K562 (cell line): ENCODE results near the gene CDH1. TPM values are rescaled to one million over a fixed set of nuclear protein-coding genes. Genes with fewer than 3 reads are reported as not detected.

ENCODE experiments used
- ATAC-seq: fragments of 200-7000 bp; cut with Tn5 transposase; 3 replicates; pipeline ENCODE4 v1.9.1; 2020; ENCODE audit warnings: moderate library complexity
- BruUV-seq: library from RNA; stranded (reverse); fragments of 400-500 nt; replicated peaks from 2 replicates; lab custom pipeline; 2021; lab: Mats Ljungman, UMichigan
- CTCF ChIA-PET: fragments of 300-600 bp; formaldehyde crosslinking; extraction: SDS; loops from one replicate; lab custom pipeline; 2021; ENCODE audit warnings: low intra/inter-chr PET ratio; lab: Yijun Ruan, JAX
- POLR2A ChIA-PET: fragments of 300-600, 350-650 bp; sonication (Branson Sonifier 250); formaldehyde crosslinking; extraction: SDS; loops from one replicate; lab custom pipeline; 2021; ENCODE audit warnings: antibody characterized with exemption, inconsistent platforms; lab: Yijun Ruan, JAX
- DNase-seq, 4 experiments: peaks; one replicate each; pipeline versions ENCODE4 v3.0.0 to v3.0.0-alpha.2; 2011 to 2018; ENCODE audit warnings: low spot score in 3 of 4, mixed read lengths in 3 of 4; ENCODE audit errors: extremely low read depth in 1 of 4
- FAIRE-seq: peaks from 2 replicates; lab custom pipeline; 2011; peaks lifted over from hg19 to GRCh38; lab: Jason Lieb, UNC
- H2AFZ ChIP-seq: 2 replicates; pipeline ENCODE4 v1.6.0; 2011; ENCODE audit warnings: low read depth, low read length, control low read depth, inconsistent platforms
- H3K27ac ChIP-seq: fragments of 200-600 bp; 3 replicates; pipeline ENCODE4 v1.8.0; 2011; ENCODE audit warnings: low read depth, mild to moderate bottlenecking, control low read depth, inconsistent platforms, low read length, moderate library complexity, mixed read lengths; ENCODE audit errors: extremely low read depth
- H3K27me3 ChIP-seq, 2 experiments: fragments of 300-600 bp in 1 of 2; 2 replicates in 1 of 2; 3 replicates in 1 of 2; pipeline versions ENCODE4 v1.6.0 to v1.8.0; 2011; ENCODE audit warnings: inconsistent platforms in 2 of 2, low read length in 2 of 2, mild to moderate bottlenecking in 1 of 2, mixed read lengths in 1 of 2, moderate library complexity in 1 of 2; ENCODE audit not compliant: control insufficient read depth in 2 of 2, insufficient read depth in 2 of 2
- H3K36me3 ChIP-seq: fragments of 300-600 bp; 3 replicates; pipeline ENCODE4 v1.8.0; 2011; ENCODE audit warnings: mild to moderate bottlenecking, low read length, inconsistent platforms; ENCODE audit not compliant: control insufficient read depth, insufficient read depth
- H3K4me1 ChIP-seq, 2 experiments: fragments of 200-600 bp in 1 of 2; replicated peaks in 1 of 2; 2 replicates in 1 of 2; 3 replicates in 1 of 2; pipeline versions ENCODE4 v1.5.1 to v1.8.0; 2011; ENCODE audit warnings: inconsistent platforms in 2 of 2, low read length in 2 of 2, mild to moderate bottlenecking in 1 of 2, mixed read lengths in 1 of 2, moderate library complexity in 1 of 2; ENCODE audit not compliant: control insufficient read depth in 2 of 2, insufficient read depth in 2 of 2
- H3K4me2 ChIP-seq: 2 replicates; pipeline ENCODE4 v1.6.1; 2011; ENCODE audit warnings: low read length, control low read depth, inconsistent platforms, mixed read lengths; ENCODE audit not compliant: insufficient read depth
- H3K4me3 ChIP-seq: fragments of 200-600 bp; sonication (generic), shearing (Covaris generic); 2 replicates; pipeline ENCODE4 v1.5.1; 2016; ENCODE audit warnings: control low read depth, inconsistent platforms
- H3K79me2 ChIP-seq: fragments of 200-600 bp; 3 replicates; pipeline ENCODE4 v1.8.0; 2011; ENCODE audit warnings: low read length, inconsistent platforms; ENCODE audit not compliant: control insufficient read depth, insufficient read depth
- H3K9ac ChIP-seq, 2 experiments: 2 replicates each; pipeline versions ENCODE4 v1.6.0 to v1.6.1; 2011; ENCODE audit warnings: low read depth in 2 of 2, low read length in 2 of 2, control low read depth in 1 of 2, inconsistent platforms in 1 of 2, mild to moderate bottlenecking in 1 of 2, mixed read lengths in 1 of 2; ENCODE audit not compliant: insufficient read depth in 1 of 2
- H3K9me1 ChIP-seq: one replicate; pipeline ENCODE4 v1.6.0; 2011; ENCODE audit warnings: inconsistent platforms, mild to moderate bottlenecking, low read length, moderate library complexity; ENCODE audit not compliant: control insufficient read depth, insufficient read depth
- H3K9me3 ChIP-seq: replicated peaks from 2 replicates; pipeline ENCODE4 v1.5.1; 2011; ENCODE audit warnings: low read depth, low read length, inconsistent platforms; ENCODE audit not compliant: control insufficient read depth, insufficient read depth
- H4K20me1 ChIP-seq: replicated peaks from 2 replicates; pipeline ENCODE4 v1.6.1; 2011; ENCODE audit warnings: low read length, inconsistent platforms, mixed read lengths; ENCODE audit not compliant: control insufficient read depth, insufficient read depth
- ATF1 ChIP-seq, 2 experiments: fragments of 450-650 bp in 1 of 2; IDR thresholded peaks; 2 replicates each; pipeline ENCODE4 v1.6.1; 2016; ENCODE audit warnings: missing compliant biosample characterization in 1 of 2, missing genetic modification characterization in 1 of 2
- ATF7 ChIP-seq: fragments of 450-650 bp; IDR thresholded peaks from 2 replicates; pipeline ENCODE4 v1.7.1; 2014; ENCODE audit warnings: mild to moderate bottlenecking, moderate library complexity
- BHLHE40 ChIP-seq: IDR thresholded peaks from 2 replicates; pipeline ENCODE4 v1.6.1; 2011; ENCODE audit warnings: low read length, improper control_type of control experiment
- CEBPB ChIP-seq: fragments of 450-650 bp; IDR thresholded peaks from 2 replicates; pipeline ENCODE4 v1.6.1; 2016; ENCODE audit warnings: missing genetic modification characterization, missing compliant biosample characterization
- CXXC5 ChIP-seq: fragments of 250-450 bp; sonication (Bioruptor Pico); IDR thresholded peaks from 2 replicates; pipeline ENCODE4 v1.8.0; 2022; ENCODE audit warnings: inconsistent platforms, mild to moderate bottlenecking, moderate library complexity
- EP300 ChIP-seq: IDR thresholded peaks from 2 replicates; pipeline ENCODE4 v1.6.1; 2012; ENCODE audit warnings: low read length, improper control_type of control experiment
- FOSL1 ChIP-seq: fragments of 200-800 bp; sonication (Bioruptor generic); conservative IDR thresholded peaks from 2 replicates; pipeline ENCODE4 v1.6.1; 2016; ENCODE audit warnings: missing genetic modification characterization, missing compliant biosample characterization
- KDM4B ChIP-seq, 2 experiments: fragments of 450-650 bp in 1 of 2; sonication (generic) in 1 of 2; IDR thresholded peaks; 2 replicates each; pipeline ENCODE4 v1.6.1; 2016 to 2017; ENCODE audit warnings: borderline replicate concordance in 2 of 2, antibody characterized with exemption in 1 of 2, low read depth in 1 of 2, mild to moderate bottlenecking in 1 of 2
- L3MBTL2 ChIP-seq: fragments of 450-650 bp; IDR thresholded peaks from 2 replicates; pipeline ENCODE4 v1.6.1; 2016; ENCODE audit warnings: mild to moderate bottlenecking, moderate library complexity
- LEF1 ChIP-seq: fragments of 450-650 bp; IDR thresholded peaks from 2 replicates; pipeline ENCODE4 v1.6.1; 2016; ENCODE audit warnings: mild to moderate bottlenecking
- MEIS2 ChIP-seq: fragments of 450-650 bp; IDR thresholded peaks from 2 replicates; pipeline ENCODE4 v1.6.1; 2014; ENCODE audit warnings: mild to moderate bottlenecking; ENCODE audit not compliant: partially characterized antibody
- MNT ChIP-seq, 2 experiments: fragments of 450-650 bp; conservative IDR thresholded peaks; 2 replicates each; pipeline ENCODE4 v1.6.1; 2017; ENCODE audit warnings: mild to moderate bottlenecking in 2 of 2, moderate library complexity in 2 of 2
- RCOR1 ChIP-seq, 2 experiments: IDR thresholded peaks; 2 replicates each; pipeline ENCODE4 v1.6.1; 2012; ENCODE audit warnings: low read depth in 2 of 2, low read length in 2 of 2, borderline replicate concordance in 1 of 2, improper control_type of control experiment in 1 of 2
- SMARCA4 ChIP-seq: fragments of 450-650 bp; IDR thresholded peaks from 2 replicates; pipeline ENCODE4 v1.6.1; 2016
- TAF7 ChIP-seq: fragments of 450-650 bp; IDR thresholded peaks from 2 replicates; pipeline ENCODE4 v1.6.1; 2016; ENCODE audit warnings: missing genetic modification characterization, missing compliant biosample characterization
- TCF3 ChIP-seq: sonication (generic); formaldehyde crosslinking; IDR thresholded peaks from 2 replicates; pipeline ENCODE4 v1.4.0; 2020; ENCODE audit warnings: mild to moderate bottlenecking, missing genetic modification reagents
- TEAD4 ChIP-seq, 2 experiments: sonication (generic) in 1 of 2; formaldehyde crosslinking in 1 of 2; IDR thresholded peaks; 2 replicates each; pipeline versions ENCODE4 v1.6.1 to v1.8.0; 2012 to 2022; ENCODE audit warnings: borderline replicate concordance in 1 of 2, inconsistent platforms in 1 of 2, low read length in 1 of 2, mild to moderate bottlenecking in 1 of 2, missing genetic modification reagents in 1 of 2
- WHSC1 ChIP-seq: IDR thresholded peaks from one replicate; pipeline ENCODE4 v1.6.1; 2012; ENCODE audit warnings: low read length, control low read depth, inconsistent platforms
- ZNF24 ChIP-seq: fragments of 450-650 bp; IDR thresholded peaks from 2 replicates; pipeline ENCODE4 v1.6.1; 2016
- ZNF444 ChIP-seq: fragments of 250-450 bp; sonication (Bioruptor Pico); IDR thresholded peaks from 2 replicates; pipeline ENCODE4 v1.4.0; 2020; ENCODE audit warnings: mild to moderate bottlenecking, moderate library complexity
- ZNF589 ChIP-seq: fragments of 200-800 bp; sonication (Bioruptor generic); IDR thresholded peaks from 2 replicates; pipeline ENCODE4 v1.6.1; 2016; ENCODE audit warnings: low read depth, missing genetic modification characterization, missing compliant biosample characterization
- WGBS: fragments of 100-300 bp; shearing (Covaris generic); methylation state at CpG from one replicate; pipeline ENCODE4 v1.1.6; 2016; ENCODE audit warnings: low coverage, mixed read lengths; ENCODE audit not compliant: insufficient coverage; ENCODE audit errors: missing lambda C conversion rate; 5-methylcytosine and 5-hydroxymethylcytosine counted together
- in situ Hi-C: fragments of 300-500 bp; cut with MboI; formaldehyde crosslinking; loops from 4 replicates; pipeline ENCODE4 v1.15.0; 2018; ENCODE audit warnings: inconsistent platforms, mixed read lengths
- intact Hi-C: fragments of 100-400 bp; cut with micrococcal nuclease; formaldehyde crosslinking; loops from 2 replicates; pipeline ENCODE4 v1.14.2; 2022
- polyA plus RNA-seq, 8 experiments: library from polyadenylated mRNA; depleted of rRNA in 4 of 8; stranded (reverse) in 5 of 8; unstranded in 3 of 8; fragments of >200 nt; fragmentation: Nextera tagmentation in 2 of 8; fragmentation: Illumina TruSeq in 1 of 8; extraction: Ambion mirVana in 2 of 8; extraction: Trizol in 1 of 8; gene quantifications; 2 replicates each; pipeline versions ENCODE4 v1.2.1 to v1.2.3, GENCODE V29; 2011 to 2014; ENCODE audit warnings: inconsistent platforms in 1 of 8, missing spikeins in 1 of 8
- total RNA-seq, 7 experiments: library from RNA; depleted of rRNA in 6 of 7; stranded (reverse); fragments of >200 nt in 6 of 7; fragmentation: Illumina TruSeq in 2 of 7; extraction: Trizol in 2 of 7; gene quantifications; 2 replicates each; pipeline versions ENCODE4 v1.2.1 to v1.2.3, GENCODE V29; 2011 to 2021; ENCODE audit warnings: low replicate concordance in 1 of 7

Gene CDH1
- total and polyA plus RNA-seq, 9 of the 15 experiments (the other 6 are each of a cell fraction or from before 2014, with no cell fraction given): 0.01 to 0.69 TPM; not detected in 7

GRCh38 chr16:68792465-68793324 is 55.6 kb downstream of the CDH1 start:
- in situ Hi-C loops (loop anchor here (10.0 kb wide), 1 partner anchor 268 kb away; no protein-coding TSS in a partner anchor), intact Hi-C loops (no loop called here)
- H3K4me1 ChIP-seq: peaks cover 0 to 9% of the 10 kb centered on the region in 2 experiments; a peak in 4 of 5 replicates
- TF ChIP-seq MEIS2 (no peak), KDM4B (IDR thresholded peaks at IDR 0.05; ENCODE audit: borderline replicate concordance in 2 of 2, low read depth in 1 of 2) (no peak), MNT (conservative IDR thresholded peaks at IDR 0.05) (0 out of 4 replicates have a peak, but pooled peaks of 1 of the 2 experiments have one; percentile 16), ZNF24 (no peak), EP300 (peak; percentile 38; the same call in 1 of the 2 replicates), FOSL1 (tag) (0 out of 2 replicates have a peak, but pooled peaks have one; percentile 29), ZNF589 (CRISPR knock-in tag) (peak; percentile 28; the same call in 1 of the 2 replicates), ZNF444 (no peak), SMARCA4 (peak; percentile 51; the same call in 1 of the 2 replicates), ATF1 (CRISPR knock-in tag; IDR thresholded peaks at IDR 0.05) (no peak), ATF1 (tag; IDR thresholded peaks at IDR 0.05) (peak; percentile 36; the same call in 1 of the 2 replicates), L3MBTL2 (peak; percentile 67; the same call in 1 of the 2 replicates), BHLHE40 (peak; percentile 70), ATF7 (0 out of 2 replicates have a peak, but pooled peaks have one; percentile 10), CEBPB (tag) (0 out of 2 replicates have a peak, but pooled peaks have one; percentile 28), LEF1 (peak; percentile 25; the same call in 1 of the 2 replicates), TEAD4 (IDR thresholded peaks at IDR 0.05; ENCODE audit: low read length) (peak; percentile 59; the same call in 1 of the 2 replicates), TEAD4 (CRISPR knock-in tag; IDR thresholded peaks at IDR 0.05; ENCODE audit: borderline replicate concordance) (no peak), CXXC5 (CRISPR knock-in tag) (no peak), TCF3 (peak; percentile 53), TAF7 (tag) (no peak), WHSC1 (no peak), RCOR1 (IDR thresholded peaks at IDR 0.05; ENCODE audit: borderline replicate concordance in 1 of 2, low read depth in 2 of 2, low read length in 2 of 2) (0 out of 4 replicates have a peak, but pooled peaks of 1 of the 2 experiments have one; percentile 26)
- H3K4me2 ChIP-seq: peak overlapping the region; percentile 32; the same call in 1 of the 2 replicates
- peak overlapping the region; percentile 72 for H2AFZ ChIP-seq
- no peaks in the 10 kb centered on the region for H3K27me3 ChIP-seq
- ATAC-seq (no peak), FAIRE-seq (no peak), DNase-seq (peak in 1 of 4 experiments; percentile 18)
- no peaks in the 10 kb centered on the region for H3K79me2 ChIP-seq
- H3K27ac ChIP-seq: 0 out of 3 replicates have a peak overlapping the region, but pooled peaks have one; percentile 17
- no peaks in the 10 kb centered on the region for H3K9me3 ChIP-seq
- peak overlapping the region in 1 of 2 experiments; percentile 61; a peak in 1 of 4 replicates for H3K9ac ChIP-seq
- no peaks in the 10 kb centered on the region for H4K20me1 ChIP-seq
- POLR2A ChIA-PET: interaction anchor here (0.5 kb wide), 1 partner anchor 19 kb away, joined by 5 read pairs; no protein-coding TSS in a partner anchor
- WGBS: 25% methylated on average over 20 of the region's 20 CpGs
- no TSS peak for BruUV-seq
- CTCF ChIA-PET: interaction anchor here (0.6 kb wide), 1 partner anchor 10 kb away, joined by 4 read pairs; no protein-coding TSS in a partner anchor
- H3K36me3 ChIP-seq: no peaks in the 10 kb centered on the region
- H3K4me3 ChIP-seq: no peak overlapping the region
- no peaks in the 10 kb centered on the region for H3K9me1 ChIP-seq
